AG09309 (cell line): Measurements from ENCODE around the gene LAMP5.

Experiments
- DNase-seq: peaks from one replicate; pipeline ENCODE4 v3.0.0-alpha.2; 2010; ENCODE audit warnings: low read depth
- H3K4me3 ChIP-seq: 2 replicates; pipeline ENCODE4 v1.5.1; 2011; ENCODE audit warnings: mild to moderate bottlenecking, low read depth, low read length, moderate library complexity; ENCODE audit not compliant: control insufficient read depth
- CTCF ChIP-seq: IDR thresholded peaks from 2 replicates; pipeline ENCODE4 v1.5.1; 2011; ENCODE audit warnings: mild to moderate bottlenecking, low read depth, low read length, inconsistent platforms; ENCODE audit not compliant: insufficient read depth, control insufficient read depth; ENCODE audit errors: missing control alignments

The LAMP5 gene

GRCh38 chr20:9478771-9479170 lies 35.6 kb upstream of the LAMP5 start:
- no peak for DNase-seq
- no peak overlapping the region for H3K4me3 ChIP-seq
- TF ChIP-seq CTCF: no peak

GRCh38 chr20:9480066-9480465 lies 34.3 kb upstream of the LAMP5 start:
- TF ChIP-seq CTCF: no peak
- no peak overlapping the region for H3K4me3 ChIP-seq
- DNase-seq: no peak

GRCh38 chr20:9482180-9482579 lies 32.2 kb upstream of the LAMP5 start:
- no peak for DNase-seq
- no peak for TF ChIP-seq CTCF
- no peak overlapping the region for H3K4me3 ChIP-seq

- no peak for TF ChIP-seq CTCF
- no peak overlapping the region for H3K4me3 ChIP-seq
- DNase-seq: no peak
Observed at GRCh38 chr20:9483131-9483530, 31.3 kb upstream of the LAMP5 start.

- TF ChIP-seq CTCF: no peak
- DNase-seq: no peak
- no peak overlapping the region for H3K4me3 ChIP-seq
Observed at GRCh38 chr20:9485614-9486340, 28.6 kb upstream of the LAMP5 start.

- no peak for DNase-seq
- no peak for TF ChIP-seq CTCF
- no peak overlapping the region for H3K4me3 ChIP-seq
Observed at GRCh38 chr20:9487231-9487630, 27.2 kb upstream of the LAMP5 start.

GRCh38 chr20:9488063-9488462 lies 26.3 kb upstream of the LAMP5 start:
- no peak for TF ChIP-seq CTCF
- DNase-seq: no peak
- H3K4me3 ChIP-seq: no peak overlapping the region
